Measurements from ENCODE around the gene POLR1G. TPM values are rescaled to one million over a fixed set of nuclear protein-coding genes. Genes with fewer than 3 reads are reported as not detected.

The POLR1G gene
- total and polyA plus RNA-seq, 9 of the 15 experiments (the other 6 are each of a cell fraction or from before 2014, with no cell fraction given): 3.0 to 50.1 (median 27.4) TPM

DNA sequence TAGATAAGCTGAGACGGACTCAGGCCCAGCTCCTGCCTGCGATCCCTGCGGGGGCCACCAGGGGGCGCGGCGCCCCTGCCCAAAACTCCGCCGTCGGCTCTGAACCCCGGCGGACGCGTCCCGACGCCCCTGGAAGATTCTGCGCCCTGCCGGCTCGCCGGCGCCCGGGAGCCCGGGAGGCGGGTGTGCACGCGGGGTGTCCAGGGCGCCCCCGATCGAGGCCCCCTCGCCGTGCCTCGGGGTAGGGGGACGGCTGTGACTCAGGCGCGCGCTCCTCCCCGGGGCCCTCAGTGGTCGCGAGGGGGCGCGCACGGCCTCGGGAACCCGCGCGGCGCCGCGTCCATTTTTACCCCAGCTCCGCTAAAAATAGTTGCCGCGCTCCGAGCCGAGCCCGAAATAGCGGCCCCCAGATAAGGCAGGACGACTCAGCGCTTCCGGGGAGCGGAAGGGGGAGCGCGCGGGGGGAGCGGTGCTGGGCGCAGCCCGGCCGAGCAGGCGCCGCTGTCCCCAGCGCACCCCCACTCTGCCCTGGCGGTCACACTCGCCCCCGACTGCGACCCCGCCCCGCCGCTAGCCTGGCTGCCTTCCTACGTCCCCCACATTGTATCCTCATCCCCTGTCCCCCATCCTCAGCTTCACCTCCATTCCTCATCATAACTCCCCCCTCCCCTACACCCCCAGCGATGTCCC is 33.3 kb downstream of the POLR1G start (continued):
- TF ChIP-seq, protein P1, sequence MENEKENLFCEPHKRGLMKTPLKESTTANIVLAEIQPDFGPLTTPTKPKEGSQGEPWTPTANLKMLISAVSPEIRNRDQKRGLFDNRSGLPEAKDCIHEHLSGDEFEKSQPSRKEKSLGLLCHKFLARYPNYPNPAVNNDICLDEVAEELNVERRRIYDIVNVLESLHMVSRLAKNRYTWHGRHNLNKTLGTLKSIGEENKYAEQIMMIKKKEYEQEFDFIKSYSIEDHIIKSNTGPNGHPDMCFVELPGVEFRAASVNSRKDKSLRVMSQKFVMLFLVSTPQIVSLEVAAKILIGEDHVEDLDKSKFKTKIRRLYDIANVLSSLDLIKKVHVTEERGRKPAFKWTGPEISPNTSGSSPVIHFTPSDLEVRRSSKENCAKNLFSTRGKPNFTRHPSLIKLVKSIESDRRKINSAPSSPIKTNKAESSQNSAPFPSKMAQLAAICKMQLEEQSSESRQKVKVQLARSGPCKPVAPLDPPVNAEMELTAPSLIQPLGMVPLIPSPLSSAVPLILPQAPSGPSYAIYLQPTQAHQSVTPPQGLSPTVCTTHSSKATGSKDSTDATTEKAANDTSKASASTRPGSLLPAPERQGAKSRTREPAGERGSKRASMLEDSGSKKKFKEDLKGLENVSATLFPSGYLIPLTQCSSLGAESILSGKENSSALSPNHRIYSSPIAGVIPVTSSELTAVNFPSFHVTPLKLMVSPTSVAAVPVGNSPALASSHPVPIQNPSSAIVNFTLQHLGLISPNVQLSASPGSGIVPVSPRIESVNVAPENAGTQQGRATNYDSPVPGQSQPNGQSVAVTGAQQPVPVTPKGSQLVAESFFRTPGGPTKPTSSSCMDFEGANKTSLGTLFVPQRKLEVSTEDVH (IDR thresholded peaks at IDR 0.05; ENCODE audit: low read depth, partially characterized antibody): peak; percentile 32
- TF ChIP-seq BRF1 (IDR thresholded peaks at IDR 0.05; ENCODE audit: borderline replicate concordance, extremely low read depth, insufficient read length) (no peak), NCOR1 (IDR thresholded peaks at IDR 0.05) (peak; percentile 93), EGR1 (conservative IDR thresholded peaks at IDR 0.05) (peak; percentile 56), KLF13 (tag; IDR thresholded peaks at IDR 0.05; ENCODE audit: borderline replicate concordance, low read depth) (no peak), SMARCA4 (IDR thresholded peaks at IDR 0.05) (0 out of 2 replicates have a peak, but pooled peaks have one; percentile 9), RBM34 (IDR thresholded peaks at IDR 0.05; ENCODE audit: borderline replicate concordance, insufficient read depth, low read length) (peak; percentile 94; the same call in 1 of the 2 replicates), KHSRP (IDR thresholded peaks at IDR 0.05) (no peak), ELF2 (CRISPR knock-in tag; IDR thresholded peaks at IDR 0.05) (0 out of 2 replicates have a peak, but pooled peaks have one; percentile 57)
- TF ChIP-seq, protein P2, sequence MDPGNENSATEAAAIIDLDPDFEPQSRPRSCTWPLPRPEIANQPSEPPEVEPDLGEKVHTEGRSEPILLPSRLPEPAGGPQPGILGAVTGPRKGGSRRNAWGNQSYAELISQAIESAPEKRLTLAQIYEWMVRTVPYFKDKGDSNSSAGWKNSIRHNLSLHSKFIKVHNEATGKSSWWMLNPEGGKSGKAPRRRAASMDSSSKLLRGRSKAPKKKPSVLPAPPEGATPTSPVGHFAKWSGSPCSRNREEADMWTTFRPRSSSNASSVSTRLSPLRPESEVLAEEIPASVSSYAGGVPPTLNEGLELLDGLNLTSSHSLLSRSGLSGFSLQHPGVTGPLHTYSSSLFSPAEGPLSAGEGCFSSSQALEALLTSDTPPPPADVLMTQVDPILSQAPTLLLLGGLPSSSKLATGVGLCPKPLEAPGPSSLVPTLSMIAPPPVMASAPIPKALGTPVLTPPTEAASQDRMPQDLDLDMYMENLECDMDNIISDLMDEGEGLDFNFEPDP (CRISPR knock-in tag; IDR thresholded peaks at IDR 0.05): no peak
- TF ChIP-seq, protein P3, sequence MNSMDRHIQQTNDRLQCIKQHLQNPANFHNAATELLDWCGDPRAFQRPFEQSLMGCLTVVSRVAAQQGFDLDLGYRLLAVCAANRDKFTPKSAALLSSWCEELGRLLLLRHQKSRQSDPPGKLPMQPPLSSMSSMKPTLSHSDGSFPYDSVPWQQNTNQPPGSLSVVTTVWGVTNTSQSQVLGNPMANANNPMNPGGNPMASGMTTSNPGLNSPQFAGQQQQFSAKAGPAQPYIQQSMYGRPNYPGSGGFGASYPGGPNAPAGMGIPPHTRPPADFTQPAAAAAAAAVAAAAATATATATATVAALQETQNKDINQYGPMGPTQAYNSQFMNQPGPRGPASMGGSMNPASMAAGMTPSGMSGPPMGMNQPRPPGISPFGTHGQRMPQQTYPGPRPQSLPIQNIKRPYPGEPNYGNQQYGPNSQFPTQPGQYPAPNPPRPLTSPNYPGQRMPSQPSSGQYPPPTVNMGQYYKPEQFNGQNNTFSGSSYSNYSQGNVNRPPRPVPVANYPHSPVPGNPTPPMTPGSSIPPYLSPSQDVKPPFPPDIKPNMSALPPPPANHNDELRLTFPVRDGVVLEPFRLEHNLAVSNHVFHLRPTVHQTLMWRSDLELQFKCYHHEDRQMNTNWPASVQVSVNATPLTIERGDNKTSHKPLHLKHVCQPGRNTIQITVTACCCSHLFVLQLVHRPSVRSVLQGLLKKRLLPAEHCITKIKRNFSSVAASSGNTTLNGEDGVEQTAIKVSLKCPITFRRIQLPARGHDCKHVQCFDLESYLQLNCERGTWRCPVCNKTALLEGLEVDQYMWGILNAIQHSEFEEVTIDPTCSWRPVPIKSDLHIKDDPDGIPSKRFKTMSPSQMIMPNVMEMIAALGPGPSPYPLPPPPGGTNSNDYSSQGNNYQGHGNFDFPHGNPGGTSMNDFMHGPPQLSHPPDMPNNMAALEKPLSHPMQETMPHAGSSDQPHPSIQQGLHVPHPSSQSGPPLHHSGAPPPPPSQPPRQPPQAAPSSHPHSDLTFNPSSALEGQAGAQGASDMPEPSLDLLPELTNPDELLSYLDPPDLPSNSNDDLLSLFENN (IDR thresholded peaks at IDR 0.05; ENCODE audit: low read depth in 2 of 2, low read length in 2 of 2): peak in 1 of 2 experiments; percentile 77; a peak in 2 of 4 replicates
- TF ChIP-seq, protein P4, sequence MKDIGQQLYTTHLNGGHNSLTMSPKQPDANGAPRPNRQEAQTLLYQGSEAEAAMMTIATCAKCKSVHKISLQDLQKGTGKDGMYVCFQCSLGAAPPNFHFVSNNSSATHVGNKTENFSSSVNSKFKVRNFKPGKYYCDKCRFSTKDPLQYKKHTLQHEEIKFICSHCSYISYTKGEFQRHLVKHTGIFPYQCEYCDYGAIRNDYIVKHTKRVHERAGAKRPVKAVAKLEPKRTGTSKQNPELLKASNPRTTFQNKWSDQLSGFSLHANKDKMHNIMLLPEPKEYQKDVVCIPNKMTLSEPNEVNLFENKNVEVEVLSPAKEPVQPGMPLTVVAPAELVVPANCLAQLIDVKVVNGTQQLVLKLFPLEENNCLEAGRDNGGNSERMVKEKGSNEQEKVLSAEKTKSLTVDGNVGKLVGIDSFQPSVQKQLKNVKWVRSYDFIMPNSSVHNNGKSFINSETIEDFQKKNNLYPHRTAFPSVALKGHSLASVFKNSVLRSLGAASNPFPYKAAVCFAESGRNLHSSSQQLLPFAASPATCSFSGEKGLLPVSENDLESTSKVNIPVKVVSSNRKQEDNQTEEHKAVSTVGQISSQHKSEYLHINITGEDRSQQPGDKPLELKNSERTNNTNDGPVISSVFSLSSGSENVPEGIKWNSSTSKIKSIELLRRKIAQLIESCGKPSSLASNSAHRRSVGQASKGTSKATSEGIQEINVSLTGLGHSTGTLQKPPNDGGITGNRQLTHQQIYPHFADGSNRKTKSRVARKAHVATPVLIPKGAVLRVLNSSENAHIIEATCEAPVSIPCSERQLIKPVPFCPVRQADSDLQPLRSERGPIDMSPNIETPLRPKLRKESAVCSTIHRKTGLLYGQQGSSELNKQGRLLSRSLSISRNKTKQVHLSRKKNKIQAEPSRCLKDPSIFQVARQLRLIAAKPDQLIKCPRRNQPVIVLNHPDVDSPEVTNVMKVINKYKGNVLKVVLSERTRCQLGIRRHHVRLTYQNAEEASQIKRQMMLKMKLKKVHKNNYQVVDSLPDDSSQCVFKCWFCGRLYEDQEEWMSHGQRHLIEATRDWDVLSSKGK (CRISPR knock-in tag; IDR thresholded peaks at IDR 0.05): no peak
- TF ChIP-seq, protein P5, sequence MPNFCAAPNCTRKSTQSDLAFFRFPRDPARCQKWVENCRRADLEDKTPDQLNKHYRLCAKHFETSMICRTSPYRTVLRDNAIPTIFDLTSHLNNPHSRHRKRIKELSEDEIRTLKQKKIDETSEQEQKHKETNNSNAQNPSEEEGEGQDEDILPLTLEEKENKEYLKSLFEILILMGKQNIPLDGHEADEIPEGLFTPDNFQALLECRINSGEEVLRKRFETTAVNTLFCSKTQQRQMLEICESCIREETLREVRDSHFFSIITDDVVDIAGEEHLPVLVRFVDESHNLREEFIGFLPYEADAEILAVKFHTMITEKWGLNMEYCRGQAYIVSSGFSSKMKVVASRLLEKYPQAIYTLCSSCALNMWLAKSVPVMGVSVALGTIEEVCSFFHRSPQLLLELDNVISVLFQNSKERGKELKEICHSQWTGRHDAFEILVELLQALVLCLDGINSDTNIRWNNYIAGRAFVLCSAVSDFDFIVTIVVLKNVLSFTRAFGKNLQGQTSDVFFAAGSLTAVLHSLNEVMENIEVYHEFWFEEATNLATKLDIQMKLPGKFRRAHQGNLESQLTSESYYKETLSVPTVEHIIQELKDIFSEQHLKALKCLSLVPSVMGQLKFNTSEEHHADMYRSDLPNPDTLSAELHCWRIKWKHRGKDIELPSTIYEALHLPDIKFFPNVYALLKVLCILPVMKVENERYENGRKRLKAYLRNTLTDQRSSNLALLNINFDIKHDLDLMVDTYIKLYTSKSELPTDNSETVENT (CRISPR knock-in tag; IDR thresholded peaks at IDR 0.05): peak; percentile 75; the same call in 1 of the 2 replicates

Data from K562 (cell line).